Ectodermal cell (in vitro differentiated cells): ENCODE measurements around the gene SNRPF. TPM values are rescaled to one million over a fixed set of nuclear protein-coding genes. Genes with fewer than 3 reads are reported as not detected.
"Not testable (repeated sequence)": the region's sequence is repeated elsewhere in the genome, so short reads cannot be mapped to it uniquely, and the experiment has no call there.

Experiments used
- H3K27ac ChIP-seq: 2 replicates; pipeline ENCODE4 v1.7.0; 2013; ENCODE audit warnings: mild to moderate bottlenecking, low read depth, low read length; ENCODE audit not compliant: insufficient read depth, poor library complexity, severe bottlenecking
- H3K27me3 ChIP-seq: 2 replicates; pipeline ENCODE4 v1.7.0; 2013; ENCODE audit warnings: mild to moderate bottlenecking, low read length; ENCODE audit not compliant: insufficient read depth, control insufficient read depth, poor library complexity, severe bottlenecking
- H3K36me3 ChIP-seq: one replicate; pipeline ENCODE4 v1.7.0; 2013; ENCODE audit warnings: low read length; ENCODE audit not compliant: control insufficient read depth, insufficient read depth
- H3K4me1 ChIP-seq: one replicate; pipeline ENCODE4 v1.7.0; 2013; ENCODE audit warnings: low read length; ENCODE audit not compliant: control insufficient read depth, insufficient read depth
- H3K4me3 ChIP-seq: 2 replicates; pipeline ENCODE4 v1.7.0; 2013; ENCODE audit warnings: low read depth, low read length, control low read depth; ENCODE audit not compliant: insufficient read depth
- H3K9me3 ChIP-seq: 2 replicates; pipeline ENCODE4 v1.7.0; 2013; ENCODE audit warnings: mild to moderate bottlenecking, low read length, moderate library complexity; ENCODE audit not compliant: control insufficient read depth
- WGBS, 2 experiments: methylation state at CpG; one replicate each; pipeline ENCODE4 v1.1.7; 2013; ENCODE audit warnings: missing lambda C conversion rate in 2 of 2; 5-methylcytosine and 5-hydroxymethylcytosine counted together
- polyA plus RNA-seq, 4 experiments: library from polyadenylated mRNA; stranded (reverse); fragments of 50-300 nt; gene quantifications; one replicate each; pipeline ENCODE4 v1.2.3, GENCODE V29; 2013

The SNRPF gene
- 156 TPM for polyA plus RNA-seq (2013, experiment 1 of 4)
- polyA plus RNA-seq (2013, experiment 2 of 4), result 142 TPM
- 138 TPM for polyA plus RNA-seq (2013, experiment 3 of 4)
- 151 TPM for polyA plus RNA-seq (2013, experiment 4 of 4)

- H3K36me3 ChIP-seq, result peaks cover 29% of the 10 kb centered on the region
- H3K4me1 ChIP-seq, result peaks cover 9% of the 10 kb centered on the region
- H3K4me3 ChIP-seq, result peak within 1 kb of the TSS; percentile 82
- H3K9me3 ChIP-seq, result no peaks in the 10 kb centered on the region
- H3K27me3 ChIP-seq, result no peaks in the 10 kb centered on the region
- peak within 1 kb of the TSS; percentile 89 for H3K27ac ChIP-seq
- WGBS, 2 experiments, result 2% methylated on average over 53 to 54 of the region's 54 CpGs
Observed at GRCh38 chr12:95858451-95859343, at the start of gene SNRPF. SNRPF (plus strand) TSS chr12:95858952; CDS start chr12:95859074, 122 bp downstream.

GRCh38 chr12:95809000-95809680 lies 49.6 kb upstream of the SNRPF start:
- H3K4me1 ChIP-seq, result no peaks in the 10 kb centered on the region
- no peaks in the 10 kb centered on the region for H3K27me3 ChIP-seq
- no peak overlapping the region for H3K4me3 ChIP-seq
- H3K27ac ChIP-seq, result no peak overlapping the region
- no peaks in the 10 kb centered on the region for H3K36me3 ChIP-seq
- 90 to 96% methylated on average over 7 of the region's 7 CpGs for WGBS, 2 experiments
- H3K9me3 ChIP-seq, result no peaks in the 10 kb centered on the region

- Histone ChIP-seq H3K27me3 (no peaks in the 10 kb centered on the region), H3K4me1 (no peaks in the 10 kb centered on the region), H3K9me3 (no peaks in the 10 kb centered on the region), H3K4me3 (no peak overlapping the region), H3K36me3 (no peaks in the 10 kb centered on the region), H3K27ac (no peak overlapping the region)
- 100% methylated on average over 1 of the region's 2 CpGs; no CpG with 5 or more reads in 1 of the 2 experiments for WGBS, 2 experiments
Observed at GRCh38 chr12:95810411-95810810, 48.3 kb upstream of the SNRPF start.

DNA sequence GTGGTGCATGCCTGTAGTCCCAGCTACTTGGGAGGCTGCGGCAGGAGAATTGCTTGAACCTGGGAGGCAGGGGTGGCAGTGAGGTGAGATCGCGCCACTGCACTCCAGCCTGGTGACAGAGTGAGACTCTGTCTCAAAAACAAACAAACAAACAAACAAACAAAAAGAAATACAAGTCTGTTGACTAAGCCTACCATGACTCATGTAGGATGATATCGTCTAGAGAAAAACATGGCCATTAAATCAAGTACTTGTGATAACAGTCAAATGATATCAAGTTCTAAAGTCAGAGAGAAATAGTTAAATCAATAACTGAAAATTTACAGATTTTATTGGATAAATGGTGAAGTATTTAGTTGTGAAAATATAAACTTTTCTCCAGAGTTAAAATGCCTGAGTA lies 46.6 kb upstream of the SNRPF start:
- WGBS, 2 experiments, result 80 to 89% methylated on average over 3 to 4 of the region's 4 CpGs
- not testable (repeated sequence) for H3K4me1 ChIP-seq, H3K27ac ChIP-seq, H3K36me3 ChIP-seq, H3K27me3 ChIP-seq, H3K9me3 ChIP-seq, H3K4me3 ChIP-seq

GRCh38 chr12:95815632-95816212 lies 43.0 kb upstream of the SNRPF start:
- H3K4me1 ChIP-seq, result no peaks in the 10 kb centered on the region
- H3K36me3 ChIP-seq, result no peaks in the 10 kb centered on the region
- no peaks in the 10 kb centered on the region for H3K9me3 ChIP-seq
- H3K4me3 ChIP-seq, result no peak overlapping the region
- no peaks in the 10 kb centered on the region for H3K27me3 ChIP-seq
- no peak overlapping the region for H3K27ac ChIP-seq
- WGBS, 2 experiments, result 69 to 97% methylated on average over 2 to 3 of the region's 5 CpGs

DNA sequence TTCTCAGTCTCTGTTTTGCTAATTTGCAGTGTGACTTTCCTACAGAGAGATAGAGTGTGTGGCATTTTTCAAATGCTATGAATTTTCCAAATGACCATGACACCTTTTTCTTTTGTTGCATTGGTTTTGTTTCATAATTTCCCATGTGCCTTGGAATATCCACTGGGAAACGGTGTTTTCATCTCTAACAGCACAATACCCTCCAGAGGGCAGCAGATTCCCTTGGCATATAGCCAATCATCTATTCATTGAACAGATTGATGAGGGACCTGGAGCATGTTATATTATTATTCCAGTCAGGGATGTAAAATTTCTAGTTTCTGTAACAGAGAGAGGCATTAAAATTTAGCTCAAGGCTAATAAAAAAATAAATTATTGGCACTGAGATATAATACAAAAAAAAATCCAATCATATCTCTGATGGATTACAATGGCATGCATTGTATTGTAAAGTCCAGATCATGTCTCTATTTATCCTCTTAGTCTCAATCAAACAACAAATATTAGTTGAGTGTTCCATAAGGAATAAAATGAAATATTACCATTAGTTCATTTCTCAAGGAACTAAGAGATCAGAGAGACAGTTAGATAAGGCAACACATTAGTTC lies 38.6 kb upstream of the SNRPF start:
- H3K9me3 ChIP-seq, result no peaks in the 10 kb centered on the region
- no peaks in the 10 kb centered on the region for H3K4me1 ChIP-seq
- no peaks in the 10 kb centered on the region for H3K27me3 ChIP-seq
- no peak overlapping the region for H3K4me3 ChIP-seq
- 0% methylated on average over 1 of the region's 1 CpG for WGBS, 2 experiments
- H3K27ac ChIP-seq, result no peak overlapping the region
- no peaks in the 10 kb centered on the region for H3K36me3 ChIP-seq

GRCh38 chr12:95829395-95829794 lies 29.4 kb upstream of the SNRPF start:
- H3K27ac ChIP-seq, result no peak overlapping the region
- no peaks in the 10 kb centered on the region for H3K27me3 ChIP-seq
- no peak overlapping the region for H3K4me3 ChIP-seq
- H3K36me3 ChIP-seq, result no peaks in the 10 kb centered on the region
- no peaks in the 10 kb centered on the region for H3K9me3 ChIP-seq
- H3K4me1 ChIP-seq, result peaks cover 20% of the 10 kb centered on the region

DNA sequence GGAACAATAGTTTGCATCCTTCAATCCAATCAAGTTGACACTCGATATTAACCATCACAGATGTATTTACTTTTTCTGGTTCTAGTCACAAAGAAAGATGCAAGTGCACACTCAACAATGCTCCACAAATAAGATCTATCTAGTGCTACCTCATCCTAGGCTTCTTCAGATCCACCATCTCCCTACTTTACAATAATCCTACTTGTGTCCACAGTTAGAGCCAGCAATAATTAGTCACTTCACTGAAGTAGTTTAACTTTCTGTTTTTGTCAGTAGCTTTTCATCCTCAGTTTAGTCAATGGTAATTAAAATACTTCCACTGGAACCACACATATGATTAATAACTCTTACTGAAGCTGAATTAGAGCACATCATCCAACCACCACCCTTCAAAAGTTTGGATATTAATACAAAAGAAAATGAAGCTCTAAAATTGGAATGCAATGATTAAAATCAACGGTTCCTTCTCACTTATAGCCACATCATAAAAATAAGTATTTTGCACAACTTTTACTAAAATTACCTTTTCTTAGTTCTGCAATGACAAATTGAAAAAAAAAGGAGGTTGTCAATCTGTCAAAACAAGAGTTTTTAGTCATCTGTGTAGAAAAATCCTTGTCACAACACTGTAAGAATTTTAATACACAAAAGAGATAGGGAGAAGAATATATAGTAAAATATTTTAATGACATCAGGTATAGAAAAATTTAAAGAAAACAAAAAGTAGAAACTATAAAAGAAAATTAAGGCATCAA lies 28.2 kb upstream of the SNRPF start:
- Histone ChIP-seq H3K27me3 (no peaks in the 10 kb centered on the region), H3K4me1 (peaks cover 20% of the 10 kb centered on the region), H3K9me3 (no peaks in the 10 kb centered on the region), H3K27ac (no peak overlapping the region), H3K4me3 (no peak overlapping the region), H3K36me3 (no peaks in the 10 kb centered on the region)
- 97 to 99% methylated on average over 1 to 2 of the region's 2 CpGs for WGBS, 2 experiments

DNA sequence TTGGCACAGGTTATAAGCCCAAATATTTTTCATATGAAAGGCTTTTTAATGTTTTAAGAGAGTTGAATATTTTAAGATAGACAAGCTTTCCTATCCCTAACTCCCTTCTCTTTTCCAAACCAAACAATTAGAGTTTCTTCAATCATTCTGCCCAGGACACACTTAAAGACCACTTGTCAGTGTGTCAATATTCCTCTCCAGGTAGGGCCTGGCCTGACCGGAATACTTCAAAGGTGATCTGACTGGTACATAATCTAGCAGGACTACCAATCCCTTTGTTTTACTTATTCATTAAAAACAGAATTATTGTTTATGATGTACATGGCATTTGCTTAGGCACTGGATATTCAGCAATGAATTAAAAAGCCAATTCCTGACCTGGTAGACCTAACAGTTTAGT lies 24.2 kb upstream of the SNRPF start:
- Histone ChIP-seq H3K27ac (no peak overlapping the region), H3K27me3 (no peaks in the 10 kb centered on the region), H3K4me3 (no peak overlapping the region), H3K36me3 (no peaks in the 10 kb centered on the region), H3K9me3 (no peaks in the 10 kb centered on the region), H3K4me1 (peaks cover 4% of the 10 kb centered on the region)
- WGBS, 2 experiments, result 95 to 100% methylated on average over 1 of the region's 1 CpG
